ENCODE measurements around the gene DKK1. TPM values are rescaled to one million over a fixed set of nuclear protein-coding genes. Genes with fewer than 3 reads are reported as not detected.

Gene DKK1
- total and polyA plus RNA-seq, 2 of the 13 experiments (the other 11 are each of a cell fraction or from before 2014, with no cell fraction given) = 123 to 262 TPM

- TF ChIP-seq RFX3 (CRISPR knock-in tag; IDR thresholded peaks at IDR 0.05) (no peak), ZBTB7B (CRISPR knock-in tag; IDR thresholded peaks at IDR 0.05) (peak; percentile 92), ZBTB10 (CRISPR knock-in tag; IDR thresholded peaks at IDR 0.05; ENCODE audit: borderline replicate concordance) (peak; percentile 44; the same call in 1 of the 2 replicates), ZBTB1 (CRISPR knock-in tag; IDR thresholded peaks at IDR 0.05; ENCODE audit: borderline replicate concordance) (no peak), ADNP (CRISPR knock-in tag; IDR thresholded peaks at IDR 0.05) (no peak), BATF2 (CRISPR knock-in tag; IDR thresholded peaks at IDR 0.05) (no peak), ZNF770 (CRISPR knock-in tag; IDR thresholded peaks at IDR 0.05) (no peak), ZBTB20 (CRISPR knock-in tag; IDR thresholded peaks at IDR 0.05; ENCODE audit: borderline replicate concordance, low read depth) (no peak), DPF2 (CRISPR knock-in tag; IDR thresholded peaks at IDR 0.05; ENCODE audit: borderline replicate concordance, low read depth) (no peak), ZNF674 (CRISPR knock-in tag; IDR thresholded peaks at IDR 0.05; ENCODE audit: low read depth) (no peak), SP4 (CRISPR knock-in tag; IDR thresholded peaks at IDR 0.05) (0 out of 2 replicates have a peak, but pooled peaks have one; percentile 32), ELF1 (CRISPR knock-in tag; IDR thresholded peaks at IDR 0.05) (no peak), POGZ (CRISPR knock-in tag; IDR thresholded peaks at IDR 0.05) (peak; percentile 47; the same call in 1 of the 2 replicates), ARID5B (CRISPR knock-in tag; IDR thresholded peaks at IDR 0.05) (peak; percentile 34; the same call in 1 of the 2 replicates), TP53 (CRISPR knock-in tag; conservative IDR thresholded peaks at IDR 0.05) (peak; percentile 56; the same call in 1 of the 2 replicates), NONO (IDR thresholded peaks at IDR 0.05) (no peak), NONO (CRISPR knock-in tag; conservative IDR thresholded peaks at IDR 0.05) (no peak), CHD4 (IDR thresholded peaks at IDR 0.05; ENCODE audit: borderline replicate concordance, low read length) (no peak), PPARG (CRISPR knock-in tag; conservative IDR thresholded peaks at IDR 0.05) (no peak), MAX (IDR thresholded peaks at IDR 0.05) (peak; percentile 83), TMF1 (CRISPR knock-in tag; IDR thresholded peaks at IDR 0.05; ENCODE audit: low read depth) (no peak)
Measured at GRCh38 chr10:52308251-52309031, 5.6 kb upstream of the DKK1 start (continued).

Measured in HepG2 (cell line).